Measurements from ENCODE around the gene TAF6.
A peak's percentile ranks its signal among the peaks of the same experiment; 100 is the strongest.

Gene TAF6

GRCh38 chr7:100087055-100087750 lies 32.0 kb downstream of the TAF6 start:
- no peaks in the 10 kb centered on the region for H3K27me3 Mint-ChIP-seq (ENCODE audit: low read depth)
- no peaks in the 10 kb centered on the region for H3K9me3 Mint-ChIP-seq
- H3K4me3 Mint-ChIP-seq = peak overlapping the region; percentile 62 to 85 (median 70)
- H3K4me1 Mint-ChIP-seq = peaks cover 24% of the 10 kb centered on the region
- TF ChIP-seq, protein P1, sequence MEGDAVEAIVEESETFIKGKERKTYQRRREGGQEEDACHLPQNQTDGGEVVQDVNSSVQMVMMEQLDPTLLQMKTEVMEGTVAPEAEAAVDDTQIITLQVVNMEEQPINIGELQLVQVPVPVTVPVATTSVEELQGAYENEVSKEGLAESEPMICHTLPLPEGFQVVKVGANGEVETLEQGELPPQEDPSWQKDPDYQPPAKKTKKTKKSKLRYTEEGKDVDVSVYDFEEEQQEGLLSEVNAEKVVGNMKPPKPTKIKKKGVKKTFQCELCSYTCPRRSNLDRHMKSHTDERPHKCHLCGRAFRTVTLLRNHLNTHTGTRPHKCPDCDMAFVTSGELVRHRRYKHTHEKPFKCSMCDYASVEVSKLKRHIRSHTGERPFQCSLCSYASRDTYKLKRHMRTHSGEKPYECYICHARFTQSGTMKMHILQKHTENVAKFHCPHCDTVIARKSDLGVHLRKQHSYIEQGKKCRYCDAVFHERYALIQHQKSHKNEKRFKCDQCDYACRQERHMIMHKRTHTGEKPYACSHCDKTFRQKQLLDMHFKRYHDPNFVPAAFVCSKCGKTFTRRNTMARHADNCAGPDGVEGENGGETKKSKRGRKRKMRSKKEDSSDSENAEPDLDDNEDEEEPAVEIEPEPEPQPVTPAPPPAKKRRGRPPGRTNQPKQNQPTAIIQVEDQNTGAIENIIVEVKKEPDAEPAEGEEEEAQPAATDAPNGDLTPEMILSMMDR (IDR thresholded peaks at IDR 0.05; ENCODE audit: unreplicated experiment in 3 of 3) = no peak
- H3K27ac Mint-ChIP-seq = peak overlapping the region; percentile 80 to 98 (median 88)
- peaks cover 12% of the 10 kb centered on the region for H3K36me3 Mint-ChIP-seq (ENCODE audit: low read depth)

DNA sequence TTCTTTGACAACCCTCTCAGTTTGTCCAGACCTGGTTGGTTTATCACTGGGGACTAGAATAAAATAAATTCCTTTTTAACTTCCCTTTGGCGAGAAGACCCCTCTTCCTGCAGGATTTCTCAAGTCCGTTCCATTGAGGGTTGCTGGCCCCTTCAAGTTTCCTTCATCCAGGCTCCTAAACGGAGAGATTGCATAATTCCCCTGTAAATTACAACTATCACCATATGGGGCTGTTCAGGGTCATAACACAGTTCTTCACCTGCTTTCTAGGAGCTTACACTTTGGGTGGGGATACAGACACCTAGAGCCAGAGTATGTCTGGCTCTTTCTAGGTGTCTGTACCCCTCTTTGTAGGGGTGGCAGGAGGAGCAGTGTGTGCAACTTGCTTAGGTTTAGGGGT lies 33.6 kb downstream of the TAF6 start:
- no peaks in the 10 kb centered on the region for H3K27me3 Mint-ChIP-seq (ENCODE audit: low read depth)

DNA sequence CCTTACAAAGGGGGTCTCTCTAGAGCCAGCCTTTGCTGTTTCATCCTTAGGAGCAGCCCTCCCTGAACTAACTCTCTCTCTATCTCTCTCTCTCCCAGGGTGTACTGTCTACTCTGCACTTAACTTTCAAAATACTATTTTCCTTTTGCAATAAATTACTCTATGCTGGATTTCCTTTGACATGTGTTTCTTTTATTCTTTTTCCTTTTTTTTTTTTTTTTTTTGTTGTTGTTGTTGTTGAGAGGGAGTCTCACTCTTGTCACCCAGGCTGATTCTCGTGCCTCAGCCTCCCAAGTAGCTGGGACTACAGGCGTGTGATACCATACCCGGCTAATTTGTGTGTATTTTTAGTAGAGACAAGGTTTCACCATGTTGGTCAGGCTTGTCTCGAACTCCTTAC lies 36.2 kb downstream of the TAF6 start:
- peak overlapping the region; percentile 83 to 98 (median 91) for H3K27ac Mint-ChIP-seq
- H3K27me3 Mint-ChIP-seq (ENCODE audit: low read depth) = no peaks in the 10 kb centered on the region
- H3K4me3 Mint-ChIP-seq = peak overlapping the region; percentile 89 to 99 (median 95)
- peaks cover 36% of the 10 kb centered on the region for H3K36me3 Mint-ChIP-seq (ENCODE audit: low read depth)
- TF ChIP-seq, protein P1 (IDR thresholded peaks at IDR 0.05; ENCODE audit: unreplicated experiment in 3 of 3) = no peak
- peaks cover 20% of the 10 kb centered on the region for H3K9me3 Mint-ChIP-seq
- H3K4me1 Mint-ChIP-seq = peaks cover 41% of the 10 kb centered on the region

More for the DNA sequence above, 33.6 kb downstream of the TAF6 start:
- H3K36me3 Mint-ChIP-seq (ENCODE audit: low read depth) = peaks cover 13% of the 10 kb centered on the region
- TF ChIP-seq, protein P1 (IDR thresholded peaks at IDR 0.05; ENCODE audit: unreplicated experiment in 3 of 3) = no peak
- peaks cover 9% of the 10 kb centered on the region for H3K9me3 Mint-ChIP-seq
- H3K4me3 Mint-ChIP-seq = peak overlapping the region in 2 of 3 experiments; percentile 37 to 53
- H3K4me1 Mint-ChIP-seq = peaks cover 36% of the 10 kb centered on the region
- peak overlapping the region in 2 of 3 experiments; percentile 44 for H3K27ac Mint-ChIP-seq

DNA sequence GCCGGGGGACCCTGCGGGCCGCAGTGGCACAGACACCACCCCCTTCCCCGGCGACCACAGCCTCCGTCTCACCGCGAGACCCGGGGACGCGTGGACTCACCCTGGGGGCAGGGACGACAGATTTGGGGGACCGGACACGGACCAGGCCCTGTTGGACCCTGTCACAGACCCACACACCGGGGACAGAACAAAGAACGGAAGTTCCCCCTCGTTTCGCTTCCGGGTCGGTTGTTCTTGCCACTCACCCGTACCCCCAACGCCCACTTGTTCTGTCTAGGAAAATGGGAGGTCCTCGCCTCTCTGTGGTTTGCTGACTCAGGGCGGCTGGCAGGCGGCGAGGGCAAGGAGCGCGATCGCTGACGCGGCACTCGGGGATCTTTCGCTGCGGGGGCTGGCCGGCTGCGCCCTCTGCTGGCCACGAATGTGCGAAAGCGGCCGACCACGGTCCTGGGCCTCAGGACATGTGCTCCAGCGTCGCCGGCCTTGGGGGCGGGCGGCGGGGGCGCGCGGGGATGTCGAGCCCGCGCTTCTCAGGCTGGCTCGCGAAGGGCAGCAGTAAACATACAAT lies 37.5 kb downstream of the TAF6 start, which contains the start of gene ZNF3:
ZNF3 (minus strand) TSS at position 189 of the 568 bp plus-strand sequence. CDS start 4,366 bp downstream, outside the sequence.
- peak within 1 kb of the TSS; percentile 83 to 98 (median 91) for H3K27ac Mint-ChIP-seq
- peaks cover 35% of the 10 kb centered on the region for H3K4me1 Mint-ChIP-seq
- no peaks in the 10 kb centered on the region for H3K27me3 Mint-ChIP-seq (ENCODE audit: low read depth)
- peak within 1 kb of the TSS; percentile 89 to 99 (median 95) for H3K4me3 Mint-ChIP-seq
- TF ChIP-seq, protein P1 (IDR thresholded peaks at IDR 0.05; ENCODE audit: unreplicated experiment in 3 of 3) = peak; percentile 93 to 98 (median 95)
- H3K9me3 Mint-ChIP-seq = peaks cover 25% of the 10 kb centered on the region
- H3K36me3 Mint-ChIP-seq (ENCODE audit: low read depth) = peaks cover 50% of the 10 kb centered on the region

GRCh38 chr7:100080907-100081534 lies 38.1 kb downstream of the TAF6 start:
- H3K4me1 Mint-ChIP-seq = peaks cover 35% of the 10 kb centered on the region
- peaks cover 56% of the 10 kb centered on the region for H3K36me3 Mint-ChIP-seq (ENCODE audit: low read depth)
- TF ChIP-seq, protein P1 (IDR thresholded peaks at IDR 0.05; ENCODE audit: unreplicated experiment in 3 of 3) = no peak
- peak overlapping the region; percentile 89 to 99 (median 95) for H3K4me3 Mint-ChIP-seq
- peaks cover 30% of the 10 kb centered on the region for H3K9me3 Mint-ChIP-seq
- no peaks in the 10 kb centered on the region for H3K27me3 Mint-ChIP-seq (ENCODE audit: low read depth)
- H3K27ac Mint-ChIP-seq = peak overlapping the region; percentile 83 to 98 (median 91)
